ENCODE data around the gene PTPRM. TPM values are rescaled to one million over a fixed set of nuclear protein-coding genes. Genes with fewer than 3 reads are reported as not detected.

The PTPRM gene
- total RNA-seq, 1 experiment from 2014 or later = 6.2 TPM

GRCh38 chr18:8050616-8051329, 483.7 kb downstream of the PTPRM start:
- Mint-ChIP-seq H3K27ac (peak overlapping the region in 1 of 3 experiments; percentile 58; a peak in 3 of 7 replicates), H3K4me3 (no peak overlapping the region)
- no CpG with 5 or more reads among the region's 5 CpGs for WGBS (ENCODE audit: extremely low coverage, insufficient read length, low lambda C conversion rate)

More at GRCh38 chr18:8050616-8051329, 483.7 kb downstream of the PTPRM start:
- DNase-seq = no peak
- Histone ChIP-seq H2BK5ac (ENCODE audit: insufficient read length, low read length) (no peak overlapping the region), H3K27me3 (ENCODE audit: insufficient read depth, low read length) (no peaks in the 10 kb centered on the region), H4K20me1 (ENCODE audit: control insufficient read depth, insufficient read depth, insufficient read length) (no peaks in the 10 kb centered on the region), H3T11ph (ENCODE audit: low read length) (no peak overlapping the region), H3K4me1 (ENCODE audit: insufficient read depth, low read length) (peaks cover 7% of the 10 kb centered on the region; the same call in 1 of the 2 replicates), H3K79me2 (ENCODE audit: insufficient read depth, low read length) (no peaks in the 10 kb centered on the region), H3K23ac (ENCODE audit: insufficient read length, low read depth, low read length) (no peak overlapping the region), H3K9ac (ENCODE audit: extremely low read depth, insufficient read length, low read length) (no peak overlapping the region), H3K14ac (ENCODE audit: insufficient read depth, low read length) (no peak overlapping the region), H2BK20ac (ENCODE audit: low read depth, low read length, poor library complexity, severe bottlenecking) (no peak overlapping the region), H2BK12ac (ENCODE audit: insufficient read length, low read depth, low read length) (no peak overlapping the region), H3K18ac (ENCODE audit: insufficient read length, low read depth, low read length) (no peak overlapping the region), H4K5ac (ENCODE audit: insufficient read length, low read depth, low read length) (no peak overlapping the region), H2BK15ac (ENCODE audit: low read depth, low read length) (no peak overlapping the region), H3K4me2 (ENCODE audit: insufficient read depth, insufficient read length, low read length) (no peak overlapping the region), H4K91ac (ENCODE audit: insufficient read length, low read depth, low read length) (no peak overlapping the region), H3K9me3 (ENCODE audit: control insufficient read depth, low read depth, low read length) (no peaks in the 10 kb centered on the region), H2BK120ac (ENCODE audit: low read depth, low read length, poor library complexity, severe bottlenecking) (no peak overlapping the region), H3K4ac (ENCODE audit: low read depth, low read length) (no peak overlapping the region), H2AFZ (ENCODE audit: low read length) (no peak overlapping the region), H2AK5ac (ENCODE audit: insufficient read length, low read length) (no peak overlapping the region), H3K56ac (ENCODE audit: insufficient read length, low read depth, low read length) (no peak overlapping the region), H3K79me1 (ENCODE audit: insufficient read depth, low read depth, low read length, poor library complexity, severe bottlenecking) (no peaks in the 10 kb centered on the region), H3K27ac (ENCODE audit: insufficient read length, low read depth, low read length) (no peak overlapping the region), H3K23me2 (ENCODE audit: insufficient read length, low read depth, low read length, poor library complexity, severe bottlenecking) (no peaks in the 10 kb centered on the region), H4K8ac (replicated peaks; ENCODE audit: insufficient read length, low read depth, low read length) (no peak overlapping the region)
- Mint-ChIP-seq H3K9me3 (no peaks in the 10 kb centered on the region), H3K27me3 (ENCODE audit: low read depth) (no peaks in the 10 kb centered on the region), H3K4me1 (peaks cover 24 to 31% of the 10 kb centered on the region in 2 experiments), H3K36me3 (ENCODE audit: insufficient read depth in 1 of 3, low read depth in 3 of 3) (no peaks in the 10 kb centered on the region)
- no peak for TF ChIP-seq CTCF (conservative IDR thresholded peaks at IDR 0.05)
